Anterior cingulate cortex (tissue), 58 donors: ENCODE data around the gene CPLX3.

Source experiments
- DNase-seq, 58 donors: peaks; one replicate each; lab custom pipeline; 2025; lab: John Stamatoyannopoulos, UW

Gene CPLX3

DNA sequence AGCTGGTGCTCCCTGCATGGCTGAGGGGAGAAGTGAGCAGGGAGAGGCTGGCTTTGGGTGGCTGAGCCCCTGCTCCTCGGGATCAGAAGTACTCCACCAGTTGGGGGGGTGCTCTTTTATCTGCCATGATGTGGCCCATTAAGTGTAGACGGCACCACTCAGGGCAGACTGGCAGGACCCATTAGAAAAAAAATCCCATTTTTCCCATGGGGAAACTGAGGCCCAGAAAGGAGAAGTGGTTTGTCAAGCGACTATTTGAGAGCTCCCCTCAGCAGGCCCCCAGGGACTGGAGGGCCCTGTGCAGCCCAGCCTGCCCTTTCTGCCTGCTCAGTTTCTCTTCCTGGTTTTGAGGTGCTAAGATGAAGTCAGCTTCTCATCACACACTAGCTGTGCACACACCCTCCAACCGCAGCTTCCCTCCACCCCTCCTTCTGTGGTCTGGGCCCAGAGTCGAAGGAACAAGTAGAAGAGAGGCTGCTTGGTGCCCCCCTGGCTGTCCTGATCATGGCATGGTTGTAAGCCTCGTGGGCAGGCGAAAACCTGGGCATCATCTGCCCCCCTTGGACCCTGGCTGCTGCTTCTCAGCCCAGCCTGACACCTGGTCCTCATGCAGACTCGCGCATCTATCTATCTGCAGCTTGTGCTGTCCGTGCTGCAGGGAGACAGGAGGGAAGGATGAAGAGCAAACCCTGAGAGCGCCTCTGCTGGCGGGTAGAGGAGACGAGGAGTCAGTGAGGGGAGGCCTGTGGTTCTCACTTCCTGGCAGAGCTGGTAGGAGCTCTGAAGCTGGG is 39.0 kb upstream of the CPLX3 start:
- DNase-seq: peak in 46 of 58 donors; percentile 11 to 82 (median 50)

DNA sequence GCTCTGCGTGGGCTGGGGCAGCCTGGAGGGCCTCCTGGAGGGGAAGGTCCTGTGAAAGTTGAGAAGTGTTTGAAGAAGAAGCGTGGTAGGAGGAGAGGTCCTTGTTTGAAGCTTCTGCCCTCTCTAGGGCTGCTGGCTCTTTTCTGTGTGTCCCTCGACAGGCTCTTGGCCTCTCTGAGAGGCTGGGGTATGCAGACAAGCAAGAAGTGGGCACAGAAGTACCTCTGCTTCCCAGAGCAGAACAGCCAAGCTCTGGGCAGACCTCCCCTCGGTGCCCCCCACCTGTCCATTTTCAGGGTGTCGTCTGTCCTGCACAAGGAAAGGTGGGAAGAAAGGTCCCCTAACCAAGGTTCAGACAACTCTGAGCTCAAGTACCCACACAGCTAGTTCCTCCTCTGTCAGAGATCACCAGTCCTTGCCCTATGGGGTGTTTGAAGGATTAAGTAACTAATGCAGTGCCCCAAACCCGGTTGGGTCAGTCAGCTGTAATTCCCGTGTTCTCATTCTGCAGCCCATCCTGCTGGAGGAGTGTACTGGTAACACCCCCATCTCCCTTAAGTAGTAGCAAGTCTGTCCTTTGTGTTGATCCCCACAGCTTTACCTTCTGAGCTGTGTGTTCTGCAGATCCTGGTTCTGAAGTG is 38.3 kb upstream of the CPLX3 start:
- no peak for DNase-seq

DNA sequence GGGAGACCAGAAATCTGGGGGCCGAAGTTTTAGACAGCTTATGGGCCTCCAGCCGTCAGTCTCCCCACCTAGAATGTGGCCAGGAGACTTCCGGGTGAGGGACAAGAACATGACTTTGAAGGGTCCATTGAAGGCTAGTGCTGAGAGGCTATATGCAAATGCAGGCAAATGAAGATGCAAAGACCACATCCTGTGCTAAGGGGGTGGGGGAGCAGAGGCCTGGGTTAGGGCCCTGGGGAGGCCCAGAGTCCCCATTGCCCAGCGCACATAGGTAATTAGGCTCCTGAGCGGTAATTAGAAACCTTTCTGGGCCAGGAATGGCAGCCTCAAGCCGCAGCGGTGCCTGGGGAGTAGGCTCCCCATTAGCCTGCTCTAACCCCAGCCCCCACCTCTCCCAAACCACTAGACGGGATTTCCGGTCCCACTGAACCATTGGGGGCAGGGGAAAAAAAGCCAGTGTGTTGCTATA is 37.7 kb upstream of the CPLX3 start:
- DNase-seq: no peak

DNA sequence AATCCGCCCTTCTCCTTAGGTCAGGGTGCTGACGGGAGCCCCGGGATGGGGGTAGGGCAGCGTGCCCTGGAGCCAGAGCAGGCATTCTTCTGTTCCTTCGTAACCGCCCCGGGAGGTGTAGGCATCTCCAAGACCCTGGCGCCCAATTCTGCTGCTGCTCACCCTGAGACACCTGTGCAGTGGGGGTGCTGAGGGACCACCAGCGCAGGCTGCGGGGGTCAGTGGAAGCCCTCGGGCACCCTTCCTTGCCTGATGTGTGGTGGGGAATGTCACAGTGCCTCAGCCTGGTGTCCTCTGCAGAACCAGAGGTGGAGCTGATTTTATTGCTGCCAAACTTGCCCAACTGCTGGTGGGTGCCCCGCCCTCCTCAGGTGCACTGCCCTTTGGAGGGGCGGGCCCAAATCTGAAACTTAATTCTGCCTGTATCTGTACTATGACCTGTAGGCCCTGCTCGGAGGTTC is 37.2 kb upstream of the CPLX3 start:
- DNase-seq: no peak

DNA sequence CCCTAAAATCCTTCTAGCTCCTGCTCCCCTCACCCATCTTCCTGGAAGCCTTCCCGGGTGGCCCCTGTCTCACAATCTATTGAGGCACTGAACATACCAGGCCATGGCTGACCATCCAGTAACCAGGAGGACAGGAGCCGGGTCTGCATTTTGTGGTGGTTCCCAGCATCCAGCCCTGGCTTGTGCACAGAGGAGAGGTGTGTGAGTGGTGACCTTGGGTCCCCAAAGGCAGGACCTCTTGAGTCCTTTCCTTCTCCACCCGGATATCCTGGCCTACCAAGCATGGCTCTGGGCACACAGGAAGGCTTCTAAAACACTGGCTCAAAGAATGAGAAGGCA is 36.7 kb upstream of the CPLX3 start:
- no peak for DNase-seq

DNA sequence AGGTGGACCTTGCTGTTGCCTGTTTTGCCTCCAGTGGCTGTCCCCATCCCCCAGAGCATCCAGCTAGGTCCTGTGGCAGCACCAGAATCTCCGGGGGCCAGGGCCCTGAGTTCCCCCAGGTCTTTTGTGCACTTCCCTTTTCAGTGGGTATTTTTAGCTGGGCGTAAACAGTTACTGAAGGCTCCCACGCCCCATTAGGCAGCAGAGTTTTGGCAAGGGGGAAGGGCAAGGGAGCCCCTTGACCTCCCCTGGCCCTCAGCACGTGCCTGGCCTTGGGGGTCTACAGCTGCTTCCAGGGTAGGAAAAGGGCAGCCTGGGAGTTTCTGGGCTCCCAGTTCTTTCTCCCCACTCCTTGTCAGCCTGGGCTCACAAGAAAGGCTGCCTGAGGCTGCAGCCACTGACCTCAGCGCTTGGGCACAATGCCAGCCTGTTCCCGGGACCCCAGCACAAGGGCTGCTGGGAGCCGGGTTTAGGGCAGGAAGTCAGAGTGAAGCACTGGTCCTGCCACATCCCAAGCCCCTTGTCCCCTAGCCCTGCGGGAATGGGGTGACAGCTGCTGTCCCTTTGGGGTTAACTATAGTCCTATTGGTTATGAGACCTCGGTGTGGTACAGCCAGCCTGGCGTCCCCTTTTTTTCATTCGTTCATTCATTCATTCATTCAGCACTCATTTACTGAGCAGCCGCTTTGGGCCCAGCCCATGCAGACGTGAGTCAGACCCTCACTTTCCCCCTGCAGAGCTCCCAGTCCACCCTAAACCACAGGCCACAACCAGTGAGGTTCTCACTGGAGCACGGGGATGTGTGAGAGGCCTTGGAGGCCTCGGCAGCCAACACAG is 36.1 kb upstream of the CPLX3 start:
- DNase-seq: peak in 53 of 58 donors; percentile 17 to 88 (median 59)

DNA sequence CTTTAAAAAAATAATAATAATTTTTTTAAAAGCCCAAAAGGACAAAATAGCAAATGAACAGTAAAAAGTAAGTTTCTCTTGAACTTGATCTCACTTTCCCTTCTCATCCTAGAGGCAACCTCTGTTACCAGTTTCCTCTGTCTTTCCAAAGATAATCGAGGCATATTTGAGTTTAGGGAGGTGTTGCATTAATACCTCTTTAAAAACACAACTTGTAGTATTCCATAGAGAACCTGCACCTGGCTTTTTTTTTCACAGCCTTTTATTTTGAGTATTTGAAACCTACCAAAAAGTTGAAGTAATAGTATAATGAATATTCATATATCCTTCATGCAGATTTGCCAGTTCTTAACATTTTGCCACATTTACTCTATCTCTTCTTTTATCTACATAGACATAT is 35.4 kb upstream of the CPLX3 start:
- DNase-seq: no peak

DNA sequence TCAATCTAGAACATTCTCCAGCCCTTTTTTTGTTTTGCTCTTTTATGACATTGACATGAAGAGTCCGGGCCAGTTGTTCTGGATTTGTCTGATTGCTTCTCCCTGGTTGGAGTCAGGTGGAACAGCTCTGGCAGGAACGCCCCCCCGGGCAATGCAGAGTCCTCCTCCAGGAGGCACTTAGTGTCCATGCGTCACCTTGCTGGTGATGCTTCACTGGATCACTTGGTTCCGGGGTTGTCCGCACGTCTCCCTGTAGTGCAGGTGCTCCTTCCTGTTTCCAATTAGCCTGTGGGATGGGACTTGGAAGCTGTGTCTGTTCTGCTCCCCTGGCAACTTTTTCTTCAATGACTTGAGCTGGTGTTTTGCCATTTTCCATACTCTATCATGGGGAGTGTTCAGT is 34.8 kb upstream of the CPLX3 start:
- no peak for DNase-seq

DNA sequence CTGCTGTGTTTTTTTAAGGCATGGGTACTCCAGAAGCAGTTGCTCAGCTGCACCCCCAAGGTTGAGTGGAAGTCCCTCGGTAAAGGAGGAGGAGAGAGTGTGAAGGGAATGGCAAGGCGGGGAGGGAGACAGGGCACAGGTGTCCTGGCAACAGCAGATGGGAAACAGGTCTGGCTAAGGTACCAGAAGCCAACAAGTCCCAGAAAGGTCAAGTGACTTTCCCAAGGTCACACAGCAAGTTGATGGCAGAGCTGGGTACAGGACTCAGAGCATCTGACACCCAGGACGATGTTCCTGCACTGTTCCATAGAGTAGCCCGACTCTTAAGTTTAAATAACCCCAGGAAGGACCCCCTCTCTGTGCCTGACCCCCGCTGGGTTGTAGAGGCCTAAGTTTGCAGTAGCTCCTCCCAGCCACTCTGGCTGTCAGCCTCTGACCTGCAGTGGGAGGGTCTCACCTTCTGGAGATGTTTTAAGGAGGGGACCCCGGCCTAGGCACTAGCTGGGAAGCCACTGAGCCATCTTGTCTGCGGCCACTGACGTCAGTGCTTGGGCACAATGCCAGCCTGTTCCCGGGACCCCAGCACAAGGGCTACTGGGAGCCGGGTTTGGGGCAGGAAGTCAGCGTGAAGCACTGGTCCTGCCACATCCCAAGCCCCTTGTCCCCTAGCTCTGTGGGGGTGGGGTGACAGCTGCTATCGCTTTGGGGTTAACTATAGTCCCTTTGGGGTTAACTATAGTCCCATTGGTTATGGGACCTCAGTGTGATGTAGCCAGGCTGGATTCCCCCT is 34.0 kb upstream of the CPLX3 start:
- DNase-seq: peak in 1 of 58 donors; percentile 61

DNA sequence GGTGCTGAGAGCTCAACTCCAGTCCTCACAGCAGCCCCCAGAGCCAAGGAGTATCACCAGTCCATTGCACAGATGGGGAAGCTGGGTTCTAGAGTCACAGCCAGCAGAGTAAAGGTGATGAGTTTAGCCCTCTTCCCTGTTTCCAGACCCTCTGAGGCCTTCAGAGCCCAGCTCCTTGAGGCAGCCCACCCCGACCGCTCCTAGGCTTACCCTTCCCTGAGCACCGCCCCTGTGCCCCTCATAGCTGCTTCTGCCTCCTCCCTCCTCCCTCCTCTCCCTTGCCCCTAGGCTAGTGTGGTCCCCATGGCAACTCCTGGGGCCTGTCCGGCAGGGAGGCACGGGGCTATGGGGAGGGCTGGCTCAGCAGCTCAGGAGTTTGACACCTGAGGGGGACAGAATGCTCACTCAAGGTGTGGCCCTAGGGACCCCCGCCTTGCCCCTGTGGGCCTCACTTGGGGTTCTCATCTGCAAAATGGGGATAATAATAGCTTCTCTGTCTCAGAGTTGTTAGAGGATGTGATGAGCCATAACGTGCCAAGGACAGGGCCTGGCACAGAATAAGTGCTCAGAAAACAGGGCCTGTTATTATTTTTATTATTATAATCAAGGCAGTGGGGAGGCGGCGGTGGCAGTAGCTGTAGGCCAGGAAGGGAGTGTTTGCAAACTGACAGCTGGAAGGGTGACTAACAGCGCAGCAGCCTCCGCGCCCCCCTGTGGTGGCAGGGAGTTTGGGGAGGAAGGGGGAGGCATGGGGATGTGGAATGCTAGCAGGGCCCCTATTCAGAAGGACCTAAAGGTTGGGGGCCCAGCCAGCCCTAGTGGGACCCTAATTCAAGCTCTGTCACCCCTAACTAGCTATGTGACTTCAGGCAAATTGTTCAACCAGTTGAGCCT is 33.0 kb upstream of the CPLX3 start:
- DNase-seq: peak in 1 of 58 donors; percentile 23

DNA sequence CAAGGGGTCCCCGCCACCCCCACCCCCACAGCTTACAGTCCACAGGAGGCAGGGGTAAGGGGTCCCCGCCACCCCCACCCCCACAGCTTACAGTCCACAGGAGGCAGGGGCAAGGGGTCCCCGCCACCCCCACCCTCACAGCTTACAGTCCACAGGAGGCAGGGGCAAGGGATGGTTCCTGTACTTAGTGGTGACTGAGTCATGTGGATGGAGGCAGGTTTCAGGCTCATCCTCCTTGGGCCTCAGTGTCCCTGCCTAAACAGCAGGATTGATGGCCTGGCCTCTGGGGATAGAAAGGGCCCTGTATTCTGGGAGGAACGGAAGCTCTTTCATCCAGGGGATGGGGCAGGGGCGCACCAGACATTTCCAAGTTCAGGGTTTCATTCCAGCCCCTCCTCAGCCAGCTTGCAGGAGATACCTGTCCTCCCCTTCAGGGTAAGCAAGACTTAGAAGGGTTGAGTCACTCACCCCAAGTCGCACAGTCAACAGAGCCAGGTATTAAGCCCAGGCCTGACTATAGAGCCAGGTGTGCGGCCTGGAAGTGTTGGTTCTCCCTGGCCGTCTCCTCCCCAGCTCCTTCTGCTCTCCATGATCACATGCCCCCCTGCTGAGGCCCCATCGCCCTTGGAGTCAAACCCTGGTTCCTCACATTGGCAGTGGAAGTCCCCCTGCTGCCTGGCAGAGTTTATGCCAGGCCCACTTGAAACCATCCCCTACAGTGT is 32.0 kb upstream of the CPLX3 start:
- no peak for DNase-seq

DNA sequence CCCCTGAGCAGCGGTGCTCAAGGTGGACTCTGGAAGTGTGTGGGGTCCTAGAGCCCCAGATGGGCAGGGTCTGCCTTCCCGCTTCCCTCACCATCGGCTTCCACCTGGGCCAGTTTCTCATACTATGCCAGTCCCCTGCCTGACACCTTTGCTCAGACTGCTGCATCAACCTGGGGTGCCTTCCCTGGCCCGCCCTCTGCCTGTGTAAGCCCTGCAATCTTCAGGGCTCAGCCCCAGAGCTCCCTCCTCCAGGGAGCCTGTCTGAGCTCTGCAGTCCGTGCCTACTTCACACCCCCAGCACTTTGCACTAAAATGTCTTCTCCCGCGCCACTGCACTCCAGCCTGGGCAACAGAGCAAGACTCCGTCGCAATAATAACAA is 31.5 kb upstream of the CPLX3 start:
- no peak for DNase-seq

DNA sequence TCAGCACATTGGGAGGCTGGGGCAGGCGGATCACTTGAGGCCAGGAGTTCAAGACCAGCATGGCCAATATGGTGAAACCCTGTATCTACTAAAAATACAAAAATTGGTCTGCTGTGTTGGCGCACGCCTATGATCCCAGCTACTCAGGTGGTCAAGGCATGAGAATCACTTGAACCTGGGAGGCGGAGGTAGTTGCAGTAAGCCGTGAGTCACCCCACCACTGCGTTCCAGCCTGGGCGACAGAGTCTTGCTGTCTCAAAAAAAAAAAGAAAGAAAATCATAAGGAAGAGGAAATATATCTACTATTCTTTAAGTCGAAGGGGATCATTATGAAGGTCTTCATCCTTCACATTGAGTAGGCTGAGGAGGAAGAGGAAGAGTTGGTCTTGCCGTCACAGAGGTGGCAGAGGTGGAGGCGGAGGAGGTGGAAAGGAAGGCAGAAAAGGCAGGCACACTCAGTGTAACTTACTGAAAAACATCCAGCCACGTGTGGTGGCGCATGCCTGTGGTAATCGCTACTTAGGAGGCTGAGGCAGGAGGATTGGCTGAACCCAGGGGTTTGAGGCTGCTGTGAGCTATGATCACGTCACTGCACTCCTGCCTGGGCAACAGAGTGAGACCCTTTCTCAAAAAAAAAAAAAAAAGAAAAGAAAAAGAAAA is 30.3 kb upstream of the CPLX3 start:
- DNase-seq: no peak

DNA sequence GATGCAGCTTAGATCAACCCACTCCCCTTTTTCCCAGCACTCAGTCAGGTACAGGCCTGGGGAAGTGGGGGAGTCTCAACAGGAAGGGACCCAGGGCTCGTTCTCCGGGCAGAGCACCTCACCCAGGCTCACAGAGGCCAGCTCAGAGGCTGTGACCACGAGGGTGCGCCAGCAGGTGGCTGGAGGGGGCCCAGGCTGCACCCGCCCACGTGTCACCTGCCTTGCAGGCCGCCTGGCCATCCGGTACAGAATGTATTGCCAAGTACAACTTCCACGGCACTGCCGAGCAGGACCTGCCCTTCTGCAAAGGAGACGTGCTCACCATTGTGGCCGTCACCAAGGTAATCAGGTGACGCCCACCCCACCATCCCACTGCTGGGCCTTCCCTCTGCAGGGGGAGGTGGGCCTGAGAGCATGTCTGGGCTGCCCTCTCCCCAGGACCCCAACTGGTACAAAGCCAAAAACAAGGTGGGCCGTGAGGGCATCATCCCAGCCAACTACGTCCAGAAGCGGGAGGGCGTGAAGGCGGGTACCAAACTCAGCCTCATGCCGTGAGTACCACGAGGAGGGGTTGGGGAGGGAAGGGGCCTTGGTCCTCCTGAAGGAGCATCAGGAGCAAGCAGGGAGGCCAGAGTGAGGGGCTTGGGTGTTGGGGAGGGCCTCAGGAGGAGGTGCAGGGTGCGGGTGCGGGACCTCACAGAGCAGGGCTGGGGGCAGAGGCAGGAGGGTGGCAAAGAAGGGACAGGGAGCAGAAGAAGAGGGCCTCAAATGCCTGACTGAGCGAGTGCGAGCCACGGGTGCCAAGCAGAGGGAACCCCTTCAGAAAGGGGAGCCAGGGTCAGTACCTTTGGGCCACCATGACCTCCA is 27.8 kb upstream of the CPLX3 start:
- DNase-seq: no peak

DNA sequence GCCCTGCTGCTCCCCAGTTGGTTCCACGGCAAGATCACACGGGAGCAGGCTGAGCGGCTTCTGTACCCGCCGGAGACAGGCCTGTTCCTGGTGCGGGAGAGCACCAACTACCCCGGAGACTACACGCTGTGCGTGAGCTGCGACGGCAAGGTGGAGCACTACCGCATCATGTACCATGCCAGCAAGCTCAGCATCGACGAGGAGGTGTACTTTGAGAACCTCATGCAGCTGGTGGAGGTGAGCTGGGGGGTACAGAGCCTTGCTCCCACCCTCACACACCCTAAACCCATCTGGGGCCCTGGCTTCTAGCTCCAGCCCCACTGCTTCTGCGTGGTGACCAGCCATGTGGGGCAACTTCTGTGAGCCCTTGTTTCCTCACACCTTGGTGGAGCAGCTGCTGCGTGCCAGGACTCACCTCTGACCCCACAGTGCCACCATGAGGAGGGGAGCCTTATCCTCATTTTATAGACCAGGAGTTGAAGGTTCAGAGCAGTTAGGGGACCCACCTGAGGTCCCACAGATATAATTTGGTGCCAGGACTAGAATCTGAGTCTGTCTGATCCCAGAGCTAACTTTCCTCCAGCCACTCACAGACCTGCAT is 27.1 kb upstream of the CPLX3 start:
- no peak for DNase-seq

DNA sequence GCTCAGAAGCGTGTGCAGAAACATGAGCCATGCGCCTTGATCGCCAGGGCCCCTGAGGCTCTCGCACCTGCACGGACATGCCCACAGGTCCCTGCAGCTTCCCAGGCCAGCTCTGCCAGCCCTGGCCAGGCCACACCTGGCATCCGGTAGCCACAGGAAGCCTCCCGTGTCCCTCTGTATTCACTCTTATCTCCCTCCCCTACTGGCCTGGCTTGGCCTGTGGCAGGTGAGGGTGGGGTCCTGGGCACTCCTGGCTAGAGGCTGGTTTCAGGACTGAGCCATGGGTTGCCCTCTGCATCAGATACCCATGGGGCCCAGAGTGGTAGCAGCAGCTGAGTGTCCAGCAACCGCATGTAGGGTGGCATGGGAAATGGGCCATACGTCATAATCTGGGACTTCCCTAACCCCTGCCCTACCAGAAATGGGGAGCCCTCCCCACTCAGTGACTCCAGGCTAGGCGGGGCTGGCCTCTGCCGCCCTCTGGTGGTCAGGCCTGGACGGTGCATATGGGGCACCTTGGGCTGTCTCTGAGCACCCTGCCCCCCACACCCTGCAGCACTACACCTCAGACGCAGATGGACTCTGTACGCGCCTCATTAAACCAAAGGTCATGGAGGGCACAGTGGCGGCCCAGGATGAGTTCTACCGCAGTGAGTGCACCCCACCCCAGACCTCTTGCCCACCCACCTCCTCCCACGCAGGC is 26.4 kb upstream of the CPLX3 start:
- DNase-seq: peak in 52 of 58 donors; percentile 8 to 76 (median 46)
